NT2/D1 (cell line): ENCODE results near the gene SLF1.

ENCODE experiments used
- SUZ12 ChIP-seq: IDR thresholded peaks from 2 replicates; pipeline ENCODE4 v1.6.1; 2011; ENCODE audit not compliant: insufficient read length, insufficient read depth; ENCODE audit errors: extremely low read depth
- YY1 ChIP-seq: IDR thresholded peaks from 2 replicates; pipeline ENCODE4 v1.6.1; 2011; ENCODE audit not compliant: insufficient read length, insufficient read depth
- ZNF274 ChIP-seq: IDR thresholded peaks from 2 replicates; pipeline ENCODE4 v1.6.1; 2011; ENCODE audit warnings: mild to moderate bottlenecking, low read depth, low read length

- TF ChIP-seq ZNF274, result no peak
- no peak for TF ChIP-seq YY1
- no peak for TF ChIP-seq SUZ12
Measured at GRCh38 chr5:94702729-94703128, 84.3 kb downstream of the SLF1 start.
